ENCODE results near the gene RGS14.
"Not testable (repeated sequence)": the region's sequence is repeated elsewhere in the genome, so short reads cannot be mapped to it uniquely, and the experiment has no call there.

Gene RGS14

GRCh38 chr5:177365845-177366527, 8.3 kb downstream of the RGS14 start:
- DNase-seq (ENCODE audit: low read depth), result no peak

GRCh38 chr5:177366528-177367322, 9.0 kb downstream of the RGS14 start:
- no peak for DNase-seq (ENCODE audit: low read depth)

GRCh38 chr5:177367323-177367848, 9.7 kb downstream of the RGS14 start:
- no peak for DNase-seq (ENCODE audit: low read depth)

GRCh38 chr5:177367981-177368868, 10.5 kb downstream of the RGS14 start:
- DNase-seq (ENCODE audit: low read depth), result no peak

- DNase-seq (ENCODE audit: low read depth), result no peak
These were observed 11.3 kb downstream of the RGS14 start for GRCh38 chr5:177368869-177369644.

- no peak for DNase-seq (ENCODE audit: low read depth)
These were observed 12.1 kb downstream of the RGS14 start for GRCh38 chr5:177369645-177370440.

- no peak for DNase-seq (ENCODE audit: low read depth)
These were observed 12.9 kb downstream of the RGS14 start for GRCh38 chr5:177370488-177371119.

GRCh38 chr5:177371120-177372033, 13.7 kb downstream of the RGS14 start:
- DNase-seq (ENCODE audit: low read depth), result no peak

GRCh38 chr5:177372034-177372896, 14.5 kb downstream of the RGS14 start:
- DNase-seq (ENCODE audit: low read depth), result no peak

- no peak for DNase-seq (ENCODE audit: low read depth)
These were observed 15.2 kb downstream of the RGS14 start for GRCh38 chr5:177372910-177373309.

- no peak for DNase-seq (ENCODE audit: low read depth)
These were observed 16.1 kb downstream of the RGS14 start for GRCh38 chr5:177373806-177374205.

GRCh38 chr5:177374211-177374610, 16.5 kb downstream of the RGS14 start:
- DNase-seq (ENCODE audit: low read depth), result no peak

- not testable (repeated sequence) for DNase-seq (ENCODE audit: low read depth)
These were observed 17.8 kb downstream of the RGS14 start for GRCh38 chr5:177375516-177375915.

- no peak for DNase-seq (ENCODE audit: low read depth)
These were observed 18.4 kb downstream of the RGS14 start for GRCh38 chr5:177376107-177376506.

- DNase-seq (ENCODE audit: low read depth), result no peak
These were observed 20.4 kb downstream of the RGS14 start for GRCh38 chr5:177377851-177378776.

- DNase-seq (ENCODE audit: low read depth), result no peak
These were observed 21.5 kb downstream of the RGS14 start for GRCh38 chr5:177378884-177379883.

All from stimulated activated CD4-positive, alpha-beta T cell treated with anti-CD3 and anti-CD28 coated beads, Interleukin-2, amount 100 ng/mL, for 4 hours (primary cell).